K562 (cell line): ENCODE measurements around the gene BAZ2A. TPM values are rescaled to one million over a fixed set of nuclear protein-coding genes. Genes with fewer than 3 reads are reported as not detected.

Experiments used
- CBFA2T3 ChIP-seq: fragments of 450-650 bp; IDR thresholded peaks from 2 replicates; pipeline ENCODE4 v1.6.1; 2017
- CREM ChIP-seq: IDR thresholded peaks from 2 replicates; pipeline ENCODE4 v1.6.1; 2014; ENCODE audit warnings: antibody characterized with exemption, low read depth
- NFIX ChIP-seq: fragments of 250-450 bp; sonication (Bioruptor Pico); IDR thresholded peaks from 2 replicates; pipeline ENCODE4 v1.4.0; 2020; ENCODE audit warnings: low read depth, mild to moderate bottlenecking, moderate library complexity
- OTX1 ChIP-seq: fragments of 450-650 bp; formaldehyde crosslinking; IDR thresholded peaks from 2 replicates; pipeline ENCODE4 v1.4.0; 2022; ENCODE audit warnings: mild to moderate bottlenecking
- PHF8 ChIP-seq: fragments of 200-600 bp; sonication (generic); IDR thresholded peaks from 2 replicates; pipeline ENCODE4 v1.6.1; 2012; ENCODE audit warnings: mixed run types, mild to moderate bottlenecking, inconsistent platforms, low read length, moderate library complexity, borderline replicate concordance
- PRPF4 ChIP-seq: fragments of 200-400 bp; formaldehyde crosslinking; IDR thresholded peaks from one replicate; pipeline ENCODE4 v1.6.1; 2017; ENCODE audit warnings: low read length, low read depth, mild to moderate bottlenecking; ENCODE audit not compliant: insufficient read depth, poor library complexity, severe bottlenecking
- RBM15 ChIP-seq: fragments of 200-400 bp; formaldehyde crosslinking; IDR thresholded peaks from 2 replicates; pipeline ENCODE4 v1.6.1; 2018; ENCODE audit warnings: mild to moderate bottlenecking, low read length, moderate library complexity; ENCODE audit not compliant: insufficient read depth
- SIN3A ChIP-seq, 2 experiments: fragments of 150-350 bp in 1 of 2; IDR thresholded peaks; 2 replicates each; pipeline ENCODE4 v1.6.1; 2011 to 2016; ENCODE audit warnings: borderline replicate concordance in 2 of 2, low read depth in 2 of 2, low read length in 2 of 2, mild to moderate bottlenecking in 2 of 2, moderate library complexity in 2 of 2; ENCODE audit not compliant: control insufficient read depth in 1 of 2
- ZNF12 ChIP-seq: sonication (generic); formaldehyde crosslinking; IDR thresholded peaks from 2 replicates; pipeline ENCODE4 v1.4.0; 2020; ENCODE audit warnings: mild to moderate bottlenecking, missing genetic modification reagents
- ZNF561 ChIP-seq: fragments of 450-650 bp; formaldehyde crosslinking; conservative IDR thresholded peaks from 2 replicates; pipeline ENCODE4 v1.4.0; 2020; ENCODE audit warnings: mild to moderate bottlenecking, moderate library complexity
- polyA plus RNA-seq, 8 experiments: library from polyadenylated mRNA; depleted of rRNA in 4 of 8; stranded (reverse) in 5 of 8; unstranded in 3 of 8; fragments of >200 nt; fragmentation: Nextera tagmentation in 2 of 8; fragmentation: Illumina TruSeq in 1 of 8; extraction: Ambion mirVana in 2 of 8; extraction: Trizol in 1 of 8; gene quantifications; 2 replicates each; pipeline versions ENCODE4 v1.2.1 to v1.2.3, GENCODE V29; 2011 to 2014; ENCODE audit warnings: inconsistent platforms in 1 of 8, missing spikeins in 1 of 8
- total RNA-seq, 7 experiments: library from RNA; depleted of rRNA in 6 of 7; stranded (reverse); fragments of >200 nt in 6 of 7; fragmentation: Illumina TruSeq in 2 of 7; extraction: Trizol in 2 of 7; gene quantifications; 2 replicates each; pipeline versions ENCODE4 v1.2.1 to v1.2.3, GENCODE V29; 2011 to 2021; ENCODE audit warnings: low replicate concordance in 1 of 7
- TF ChIP-seq, protein P1 (sequence below): fragments of 450-650 bp; formaldehyde crosslinking; IDR thresholded peaks from 2 replicates; pipeline ENCODE4 v1.4.0; 2020; ENCODE audit warnings: mild to moderate bottlenecking, moderate library complexity
- TF ChIP-seq, protein P2 (sequence below): fragments of 450-650 bp; formaldehyde crosslinking; IDR thresholded peaks from 2 replicates; pipeline ENCODE4 v1.4.0; 2022; ENCODE audit warnings: missing genetic modification characterization
- TF ChIP-seq, protein P3 (sequence below): sonication (generic); formaldehyde crosslinking; IDR thresholded peaks from 2 replicates; pipeline ENCODE4 v1.9.0; 2022; ENCODE audit warnings: mild to moderate bottlenecking, missing genetic modification reagents
- TF ChIP-seq, protein P4 (sequence below): fragments of 450-650 bp; IDR thresholded peaks from 2 replicates; pipeline ENCODE4 v1.6.1; 2016
- TF ChIP-seq, protein P5 (sequence below): sonication (generic); formaldehyde crosslinking; IDR thresholded peaks from 2 replicates; pipeline ENCODE4 v1.8.1; 2023; ENCODE audit warnings: missing genetic modification reagents, mild to moderate bottlenecking, borderline replicate concordance

Gene BAZ2A
- total and polyA plus RNA-seq, 9 of the 15 experiments (the other 6 are each of a cell fraction or from before 2014, with no cell fraction given): 4.5 to 86.4 (median 26.2) TPM

DNA sequence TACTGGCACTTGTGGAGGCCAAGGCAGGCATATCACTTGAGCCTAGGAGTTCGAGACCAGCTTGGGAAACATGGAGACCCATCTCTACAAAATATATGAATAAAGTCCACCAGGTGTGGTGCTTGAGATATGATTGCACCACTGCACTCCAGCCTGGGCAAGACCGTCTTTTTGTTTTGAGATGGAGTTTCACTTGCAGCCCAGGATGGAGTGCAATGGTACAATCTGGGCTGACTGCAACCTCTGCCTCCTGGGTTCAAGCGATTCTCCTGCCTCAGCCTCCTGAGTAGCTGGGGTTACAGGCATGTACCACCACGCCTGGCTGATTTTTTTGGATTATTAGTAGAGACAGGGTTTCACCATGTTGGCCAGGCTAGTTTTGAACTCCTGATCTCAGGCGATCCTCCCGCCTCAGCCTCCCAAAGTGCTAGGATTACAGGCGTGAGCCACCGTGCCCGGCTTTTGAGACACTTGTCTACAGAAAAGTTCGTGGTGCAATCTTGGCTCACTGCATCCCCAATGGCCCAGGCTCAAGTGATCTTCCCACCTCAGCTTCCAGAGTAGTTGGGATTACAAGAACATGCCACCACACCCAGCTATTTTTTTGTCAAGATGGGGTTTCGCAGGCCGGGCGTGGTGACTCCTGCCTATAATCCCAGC lies 32.0 kb upstream of the BAZ2A start (continued):
- TF ChIP-seq, protein P1, sequence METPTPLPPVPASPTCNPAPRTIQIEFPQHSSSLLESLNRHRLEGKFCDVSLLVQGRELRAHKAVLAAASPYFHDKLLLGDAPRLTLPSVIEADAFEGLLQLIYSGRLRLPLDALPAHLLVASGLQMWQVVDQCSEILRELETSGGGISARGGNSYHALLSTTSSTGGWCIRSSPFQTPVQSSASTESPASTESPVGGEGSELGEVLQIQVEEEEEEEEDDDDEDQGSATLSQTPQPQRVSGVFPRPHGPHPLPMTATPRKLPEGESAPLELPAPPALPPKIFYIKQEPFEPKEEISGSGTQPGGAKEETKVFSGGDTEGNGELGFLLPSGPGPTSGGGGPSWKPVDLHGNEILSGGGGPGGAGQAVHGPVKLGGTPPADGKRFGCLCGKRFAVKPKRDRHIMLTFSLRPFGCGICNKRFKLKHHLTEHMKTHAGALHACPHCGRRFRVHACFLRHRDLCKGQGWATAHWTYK (CRISPR knock-in tag): no peak
- 0 out of 4 replicates have a peak, but pooled peaks of 1 of the 2 experiments have one; percentile 40 for TF ChIP-seq SIN3A (IDR thresholded peaks at IDR 0.05; ENCODE audit: borderline replicate concordance in 2 of 2, control insufficient read depth in 1 of 2, low read depth in 2 of 2, low read length in 2 of 2)
- TF ChIP-seq NFIX (CRISPR knock-in tag): no peak
- no peak for TF ChIP-seq CBFA2T3
- TF ChIP-seq, protein P2, sequence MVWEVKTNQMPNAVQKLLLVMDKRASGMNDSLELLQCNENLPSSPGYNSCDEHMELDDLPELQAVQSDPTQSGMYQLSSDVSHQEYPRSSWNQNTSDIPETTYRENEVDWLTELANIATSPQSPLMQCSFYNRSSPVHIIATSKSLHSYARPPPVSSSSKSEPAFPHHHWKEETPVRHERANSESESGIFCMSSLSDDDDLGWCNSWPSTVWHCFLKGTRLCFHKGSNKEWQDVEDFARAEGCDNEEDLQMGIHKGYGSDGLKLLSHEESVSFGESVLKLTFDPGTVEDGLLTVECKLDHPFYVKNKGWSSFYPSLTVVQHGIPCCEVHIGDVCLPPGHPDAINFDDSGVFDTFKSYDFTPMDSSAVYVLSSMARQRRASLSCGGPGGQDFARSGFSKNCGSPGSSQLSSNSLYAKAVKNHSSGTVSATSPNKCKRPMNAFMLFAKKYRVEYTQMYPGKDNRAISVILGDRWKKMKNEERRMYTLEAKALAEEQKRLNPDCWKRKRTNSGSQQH (CRISPR knock-in tag): 0 out of 2 replicates have a peak, but pooled peaks have one; percentile 7
- TF ChIP-seq ZNF12: no peak
- TF ChIP-seq RBM15: no peak
- TF ChIP-seq OTX1 (CRISPR knock-in tag): 0 out of 2 replicates have a peak, but pooled peaks have one; percentile 52
- no peak for TF ChIP-seq PHF8
- TF ChIP-seq, protein P3, sequence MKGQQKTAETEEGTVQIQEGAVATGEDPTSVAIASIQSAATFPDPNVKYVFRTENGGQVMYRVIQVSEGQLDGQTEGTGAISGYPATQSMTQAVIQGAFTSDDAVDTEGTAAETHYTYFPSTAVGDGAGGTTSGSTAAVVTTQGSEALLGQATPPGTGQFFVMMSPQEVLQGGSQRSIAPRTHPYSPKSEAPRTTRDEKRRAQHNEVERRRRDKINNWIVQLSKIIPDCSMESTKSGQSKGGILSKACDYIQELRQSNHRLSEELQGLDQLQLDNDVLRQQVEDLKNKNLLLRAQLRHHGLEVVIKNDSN (CRISPR knock-in tag): no peak
- TF ChIP-seq PRPF4: no peak
- TF ChIP-seq CREM: no peak
- TF ChIP-seq ZNF561: no peak
- TF ChIP-seq, protein P4, sequence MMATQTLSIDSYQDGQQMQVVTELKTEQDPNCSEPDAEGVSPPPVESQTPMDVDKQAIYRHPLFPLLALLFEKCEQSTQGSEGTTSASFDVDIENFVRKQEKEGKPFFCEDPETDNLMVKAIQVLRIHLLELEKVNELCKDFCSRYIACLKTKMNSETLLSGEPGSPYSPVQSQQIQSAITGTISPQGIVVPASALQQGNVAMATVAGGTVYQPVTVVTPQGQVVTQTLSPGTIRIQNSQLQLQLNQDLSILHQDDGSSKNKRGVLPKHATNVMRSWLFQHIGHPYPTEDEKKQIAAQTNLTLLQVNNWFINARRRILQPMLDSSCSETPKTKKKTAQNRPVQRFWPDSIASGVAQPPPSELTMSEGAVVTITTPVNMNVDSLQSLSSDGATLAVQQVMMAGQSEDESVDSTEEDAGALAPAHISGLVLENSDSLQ: no peak
- TF ChIP-seq, protein P5, sequence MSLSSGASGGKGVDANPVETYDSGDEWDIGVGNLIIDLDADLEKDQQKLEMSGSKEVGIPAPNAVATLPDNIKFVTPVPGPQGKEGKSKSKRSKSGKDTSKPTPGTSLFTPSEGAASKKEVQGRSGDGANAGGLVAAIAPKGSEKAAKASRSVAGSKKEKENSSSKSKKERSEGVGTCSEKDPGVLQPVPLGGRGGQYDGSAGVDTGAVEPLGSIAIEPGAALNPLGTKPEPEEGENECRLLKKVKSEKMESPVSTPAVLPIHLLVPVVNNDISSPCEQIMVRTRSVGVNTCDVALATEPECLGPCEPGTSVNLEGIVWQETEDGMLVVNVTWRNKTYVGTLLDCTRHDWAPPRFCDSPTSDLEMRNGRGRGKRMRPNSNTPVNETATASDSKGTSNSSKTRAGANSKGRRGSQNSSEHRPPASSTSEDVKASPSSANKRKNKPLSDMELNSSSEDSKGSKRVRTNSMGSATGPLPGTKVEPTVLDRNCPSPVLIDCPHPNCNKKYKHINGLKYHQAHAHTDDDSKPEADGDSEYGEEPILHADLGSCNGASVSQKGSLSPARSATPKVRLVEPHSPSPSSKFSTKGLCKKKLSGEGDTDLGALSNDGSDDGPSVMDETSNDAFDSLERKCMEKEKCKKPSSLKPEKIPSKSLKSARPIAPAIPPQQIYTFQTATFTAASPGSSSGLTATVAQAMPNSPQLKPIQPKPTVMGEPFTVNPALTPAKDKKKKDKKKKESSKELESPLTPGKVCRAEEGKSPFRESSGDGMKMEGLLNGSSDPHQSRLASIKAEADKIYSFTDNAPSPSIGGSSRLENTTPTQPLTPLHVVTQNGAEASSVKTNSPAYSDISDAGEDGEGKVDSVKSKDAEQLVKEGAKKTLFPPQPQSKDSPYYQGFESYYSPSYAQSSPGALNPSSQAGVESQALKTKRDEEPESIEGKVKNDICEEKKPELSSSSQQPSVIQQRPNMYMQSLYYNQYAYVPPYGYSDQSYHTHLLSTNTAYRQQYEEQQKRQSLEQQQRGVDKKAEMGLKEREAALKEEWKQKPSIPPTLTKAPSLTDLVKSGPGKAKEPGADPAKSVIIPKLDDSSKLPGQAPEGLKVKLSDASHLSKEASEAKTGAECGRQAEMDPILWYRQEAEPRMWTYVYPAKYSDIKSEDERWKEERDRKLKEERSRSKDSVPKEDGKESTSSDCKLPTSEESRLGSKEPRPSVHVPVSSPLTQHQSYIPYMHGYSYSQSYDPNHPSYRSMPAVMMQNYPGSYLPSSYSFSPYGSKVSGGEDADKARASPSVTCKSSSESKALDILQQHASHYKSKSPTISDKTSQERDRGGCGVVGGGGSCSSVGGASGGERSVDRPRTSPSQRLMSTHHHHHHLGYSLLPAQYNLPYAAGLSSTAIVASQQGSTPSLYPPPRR (CRISPR knock-in tag): no peak
